Raji (cell line): ENCODE results near the gene DKKL1.

Experiments
- POLR2A ChIP-seq: IDR thresholded peaks from 2 replicates; pipeline ENCODE4 v1.6.1; 2011; ENCODE audit warnings: low read depth, low read length, control low read depth; ENCODE audit not compliant: insufficient read depth

The DKKL1 gene

GRCh38 chr19:49398001-49398615, 34.4 kb downstream of the DKKL1 start:
- no peak for TF ChIP-seq POLR2A

- no peak for TF ChIP-seq POLR2A
These were observed 35.3 kb downstream of the DKKL1 start for GRCh38 chr19:49398931-49399330.

GRCh38 chr19:49400029-49400428, 36.4 kb downstream of the DKKL1 start:
- no peak for TF ChIP-seq POLR2A

- no peak for TF ChIP-seq POLR2A
These were observed 39.9 kb downstream of the DKKL1 start for GRCh38 chr19:49403404-49404187.

GRCh38 chr19:49407079-49407478, 43.4 kb downstream of the DKKL1 start:
- no peak for TF ChIP-seq POLR2A

GRCh38 chr19:49407482-49408015, 43.9 kb downstream of the DKKL1 start:
- TF ChIP-seq POLR2A, result no peak

GRCh38 chr19:49408816-49409440, 45.3 kb downstream of the DKKL1 start:
- TF ChIP-seq POLR2A, result 0 out of 2 replicates have a peak, but pooled peaks have one; percentile 9

GRCh38 chr19:49409441-49410029, 45.9 kb downstream of the DKKL1 start:
- TF ChIP-seq POLR2A, result 0 out of 2 replicates have a peak, but pooled peaks have one; percentile 5

GRCh38 chr19:49411681-49412326, 48.1 kb downstream of the DKKL1 start:
- no peak for TF ChIP-seq POLR2A

GRCh38 chr19:49413348-49413747, 49.7 kb downstream of the DKKL1 start:
- TF ChIP-seq POLR2A, result no peak

- no peak for TF ChIP-seq POLR2A
These were observed 50.6 kb downstream of the DKKL1 start for GRCh38 chr19:49414256-49414655.

- no peak for TF ChIP-seq POLR2A
These were observed 51.6 kb downstream of the DKKL1 start for GRCh38 chr19:49415102-49415809.

GRCh38 chr19:49415810-49416200, 52.1 kb downstream of the DKKL1 start:
- TF ChIP-seq POLR2A, result no peak

GRCh38 chr19:49417088-49417487, 53.4 kb downstream of the DKKL1 start:
- no peak for TF ChIP-seq POLR2A
